Neuron (in vitro differentiated cells): ENCODE measurements around the gene ZACN.
"Not testable (repeated sequence)": the region's sequence is repeated elsewhere in the genome, so short reads cannot be mapped to it uniquely, and the experiment has no call there.

ENCODE experiments used
- H2AFZ ChIP-seq: one replicate; pipeline ENCODE4 v1.6.1; 2013; ENCODE audit warnings: low read depth, mild to moderate bottlenecking, inconsistent platforms, low read length, moderate library complexity
- H3K27me3 ChIP-seq: one replicate; pipeline ENCODE4 v1.6.1; 2013; ENCODE audit warnings: low read length; ENCODE audit not compliant: insufficient read depth
- H3K36me3 ChIP-seq: one replicate; pipeline ENCODE4 v1.6.1; 2013; ENCODE audit warnings: low read length; ENCODE audit not compliant: insufficient read depth
- H3K4me1 ChIP-seq: one replicate; pipeline ENCODE4 v1.6.1; 2013; ENCODE audit warnings: low read length; ENCODE audit not compliant: insufficient read depth
- H3K4me3 ChIP-seq: 2 replicates; pipeline ENCODE4 v1.5.1; 2013; ENCODE audit warnings: mild to moderate bottlenecking, low read length, moderate library complexity
- H3K9me3 ChIP-seq: one replicate; pipeline ENCODE4 v1.6.1; 2013; ENCODE audit warnings: low read length

The ZACN gene

GRCh38 chr17:76071531-76072147, 7.3 kb upstream of the ZACN start:
- Histone ChIP-seq H2AFZ (no peak overlapping the region), H3K36me3 (peaks cover 22% of the 10 kb centered on the region), H3K27me3 (peaks cover 25% of the 10 kb centered on the region), H3K4me3 (peak overlapping the region; percentile 68), H3K9me3 (peaks cover 2% of the 10 kb centered on the region), H3K4me1 (peaks cover 17% of the 10 kb centered on the region)

GRCh38 chr17:76072148-76072858, 6.7 kb upstream of the ZACN start, which contains the start of gene SRP68:
Gene SRP68 (minus strand): TSS chr17:76072517. CDS start chr17:76072491, 26 bp downstream.
- Histone ChIP-seq H3K9me3 (peaks cover 2% of the 10 kb centered on the region), H3K4me3 (peak within 1 kb of the TSS; percentile 68), H3K4me1 (peaks cover 22% of the 10 kb centered on the region), H3K27me3 (peaks cover 25% of the 10 kb centered on the region), H2AFZ (peak within 1 kb of the TSS; percentile 89), H3K36me3 (peaks cover 16% of the 10 kb centered on the region)

GRCh38 chr17:76074390-76075363, 4.3 kb upstream of the ZACN start, which contains the start of gene GALR2:
Gene GALR2 (plus strand): TSS chr17:76074781. CDS start chr17:76074884, 103 bp downstream.
- peaks cover 25% of the 10 kb centered on the region for H3K27me3 ChIP-seq
- H3K9me3 ChIP-seq = peaks cover 2% of the 10 kb centered on the region
- H3K4me3 ChIP-seq = no peak within 1 kb of the TSS
- H3K36me3 ChIP-seq = peaks cover 3% of the 10 kb centered on the region
- H3K4me1 ChIP-seq = peaks cover 24% of the 10 kb centered on the region
- peak within 1 kb of the TSS; percentile 64 for H2AFZ ChIP-seq

GRCh38 chr17:76075364-76076145, 3.4 kb upstream of the ZACN start:
- H3K27me3 ChIP-seq = peaks cover 25% of the 10 kb centered on the region
- H3K9me3 ChIP-seq = peaks cover 2% of the 10 kb centered on the region
- H3K36me3 ChIP-seq = no peaks in the 10 kb centered on the region
- peaks cover 30% of the 10 kb centered on the region for H3K4me1 ChIP-seq
- H2AFZ ChIP-seq = no peak overlapping the region
- no peak overlapping the region for H3K4me3 ChIP-seq

- Histone ChIP-seq H2AFZ (no peak overlapping the region), H3K4me1 (peaks cover 29% of the 10 kb centered on the region), H3K4me3 (no peak overlapping the region), H3K36me3 (no peaks in the 10 kb centered on the region), H3K9me3 (peaks cover 2% of the 10 kb centered on the region), H3K27me3 (peaks cover 25% of the 10 kb centered on the region)
Measured at GRCh38 chr17:76076146-76076764, 2.7 kb upstream of the ZACN start.

GRCh38 chr17:76076765-76077583, 2.0 kb upstream of the ZACN start:
- peaks cover 5% of the 10 kb centered on the region for H3K36me3 ChIP-seq
- peaks cover 29% of the 10 kb centered on the region for H3K4me1 ChIP-seq
- no peak overlapping the region for H2AFZ ChIP-seq
- H3K4me3 ChIP-seq = no peak overlapping the region
- peaks cover 2% of the 10 kb centered on the region for H3K9me3 ChIP-seq
- H3K27me3 ChIP-seq = peaks cover 25% of the 10 kb centered on the region

- peaks cover 29% of the 10 kb centered on the region for H3K4me1 ChIP-seq
- H3K4me3 ChIP-seq = no peak overlapping the region
- peaks cover 2% of the 10 kb centered on the region for H3K9me3 ChIP-seq
- peaks cover 25% of the 10 kb centered on the region for H3K27me3 ChIP-seq
- no peak overlapping the region for H2AFZ ChIP-seq
- peaks cover 8% of the 10 kb centered on the region for H3K36me3 ChIP-seq
Measured at GRCh38 chr17:76077584-76078110, 1.3 kb upstream of the ZACN start.

- H2AFZ ChIP-seq, H3K36me3 ChIP-seq, H3K9me3 ChIP-seq, H3K4me3 ChIP-seq: not testable (repeated sequence)
- Histone ChIP-seq H3K4me1 (peaks cover 24% of the 10 kb centered on the region), H3K27me3 (peaks cover 25% of the 10 kb centered on the region)
Measured at GRCh38 chr17:76078370-76078769, 612 bp upstream of the ZACN start.

- Histone ChIP-seq H3K4me1 (peaks cover 24% of the 10 kb centered on the region), H3K36me3 (peaks cover 19% of the 10 kb centered on the region), H3K27me3 (peaks cover 17% of the 10 kb centered on the region), H3K9me3 (peaks cover 2% of the 10 kb centered on the region), H3K4me3 (no peak overlapping the region), H2AFZ (no peak overlapping the region)
Measured at GRCh38 chr17:76079535-76079955, 563 bp downstream of the ZACN start.

- H2AFZ ChIP-seq = no peak overlapping the region
- peaks cover 2% of the 10 kb centered on the region for H3K9me3 ChIP-seq
- peaks cover 25% of the 10 kb centered on the region for H3K36me3 ChIP-seq
- peaks cover 11% of the 10 kb centered on the region for H3K27me3 ChIP-seq
- H3K4me3 ChIP-seq = no peak overlapping the region
- H3K4me1 ChIP-seq = peaks cover 21% of the 10 kb centered on the region
Measured at GRCh38 chr17:76079956-76080767, 1.2 kb downstream of the ZACN start.
